Tibial nerve (tissue), 4 donors: ENCODE results near the gene IRX1. TPM values are rescaled to one million over a fixed set of nuclear protein-coding genes. Genes with fewer than 3 reads are reported as not detected.
A peak's percentile ranks its signal among the peaks of the same experiment; 100 is the strongest.

ENCODE experiments used
- DNase-seq, 2 donors: peaks; one replicate each; pipeline ENCODE4 v3.0.0-alpha.2; 2019; ENCODE audit warnings: low spot score in 2 of 2
- H3K27ac ChIP-seq, 4 donors: fragments of 200-600 bp; sonication (generic) in 3 of 4; one replicate each; pipeline ENCODE4 v1.5.1; 2017 to 2019; ENCODE audit warnings: mild to moderate bottlenecking in 1 of 4
- H3K27me3 ChIP-seq, 2 donors: fragments of 200-600 bp; sonication (generic) in 1 of 2; one replicate each; pipeline versions ENCODE4 v1.5.1 to v1.6.0; 2017 to 2019
- H3K36me3 ChIP-seq, 3 donors: fragments of 200-600 bp; sonication (generic); one replicate each; pipeline ENCODE4 v1.5.1; 2018 to 2019
- H3K4me1 ChIP-seq, 4 donors: fragments of 200-600 bp; sonication (generic) in 3 of 4; one replicate each; pipeline ENCODE4 v1.5.1; 2017 to 2019
- H3K4me3 ChIP-seq, 4 donors: fragments of 200-600 bp; sonication (generic) in 3 of 4; one replicate each; pipeline ENCODE4 v1.5.1; 2017 to 2019; ENCODE audit warnings: mild to moderate bottlenecking in 1 of 4, moderate library complexity in 1 of 4
- H3K9me3 ChIP-seq, 4 donors: fragments of 200-600 bp; sonication (generic) in 3 of 4; one replicate each; pipeline ENCODE4 v1.5.1; 2017 to 2019
- CTCF ChIP-seq, 5 experiments: fragments of 200-600 bp in 3 of 5; fragments of 450-650 bp in 2 of 5; sonication (generic) in 3 of 5; IDR thresholded peaks; one replicate each; pipeline ENCODE4 v1.5.1; 2016 to 2019; ENCODE audit warnings: antibody characterized with exemption in 5 of 5, mild to moderate bottlenecking in 3 of 5, moderate library complexity in 2 of 5
- EP300 ChIP-seq, 2 donors: sonication (generic); formaldehyde crosslinking; IDR thresholded peaks; one replicate each; pipeline ENCODE4 v1.6.1; 2017; ENCODE audit warnings: antibody characterized with exemption in 2 of 2, mild to moderate bottlenecking in 1 of 2
- POLR2A ChIP-seq, 2 donors: fragments of 450-650 bp; IDR thresholded peaks; one replicate each; pipeline ENCODE4 v1.6.1; 2017; ENCODE audit warnings: antibody characterized with exemption in 2 of 2, mild to moderate bottlenecking in 2 of 2, moderate library complexity in 2 of 2
- WGBS, 2 donors: methylation state at CpG; one replicate each; pipeline ENCODE4 v1.1.5; 2018; 5-methylcytosine and 5-hydroxymethylcytosine counted together
- total RNA-seq, 4 donors: library from RNA; depleted of rRNA; stranded (reverse); fragments of >200 nt; gene quantifications; one replicate each; pipeline ENCODE4 v1.1.0, GENCODE V29; 2016

Gene IRX1
- total RNA-seq, 4 donors from 2014 or later: 0.30 to 3.1 (median 2.1) TPM

GRCh38 chr5:3601911-3602782 lies 6.5 kb downstream of the IRX1 start:
- H3K27me3 ChIP-seq: peaks cover 0 to 100% of the 10 kb centered on the region in 2 donors
- WGBS, 2 donors: 15 to 26% methylated on average over 38 to 73 of the region's 73 CpGs
- H3K36me3 ChIP-seq: no peaks in the 10 kb centered on the region
- peak overlapping the region in 2 of 4 donors; percentile 9 to 15 for H3K4me3 ChIP-seq
- no peak overlapping the region for H3K27ac ChIP-seq
- no peaks in the 10 kb centered on the region for H3K9me3 ChIP-seq
- peaks cover 0 to 56% (median 9%) of the 10 kb centered on the region in 4 donors for H3K4me1 ChIP-seq
- no peak for TF ChIP-seq EP300 (IDR thresholded peaks at IDR 0.05)
- TF ChIP-seq CTCF (IDR thresholded peaks at IDR 0.05): no peak
- no peak for TF ChIP-seq POLR2A (IDR thresholded peaks at IDR 0.05)
- DNase-seq: no peak

- peaks cover 0 to 52% (median 9%) of the 10 kb centered on the region in 4 donors for H3K4me1 ChIP-seq
- 6 to 7% methylated on average over 27 to 35 of the region's 45 CpGs for WGBS, 2 donors
- no peak for TF ChIP-seq EP300 (IDR thresholded peaks at IDR 0.05)
- TF ChIP-seq CTCF (IDR thresholded peaks at IDR 0.05): peak; percentile 13 to 56 (median 27)
- H3K27me3 ChIP-seq: peaks cover 0 to 98% of the 10 kb centered on the region in 2 donors
- H3K4me3 ChIP-seq: peak overlapping the region in 1 of 4 donors; percentile 9
- H3K27ac ChIP-seq: no peak overlapping the region
- DNase-seq: no peak
- H3K9me3 ChIP-seq: no peaks in the 10 kb centered on the region
- H3K36me3 ChIP-seq: no peaks in the 10 kb centered on the region
Observed at GRCh38 chr5:3602785-3603502, 7.3 kb downstream of the IRX1 start.

GRCh38 chr5:3604501-3604900 lies 8.9 kb downstream of the IRX1 start:
- Histone ChIP-seq H3K4me3 (no peak overlapping the region), H3K27ac (no peak overlapping the region), H3K36me3 (no peaks in the 10 kb centered on the region), H3K27me3 (peaks cover 0 to 91% of the 10 kb centered on the region in 2 donors), H3K9me3 (no peaks in the 10 kb centered on the region), H3K4me1 (peaks cover 0 to 50% (median 9%) of the 10 kb centered on the region in 4 donors)
- no peak for TF ChIP-seq CTCF (IDR thresholded peaks at IDR 0.05)
- TF ChIP-seq POLR2A (IDR thresholded peaks at IDR 0.05): no peak
- TF ChIP-seq EP300 (IDR thresholded peaks at IDR 0.05): no peak
- DNase-seq: no peak
- 75 to 79% methylated on average over 9 of the region's 9 CpGs for whole genome bisulfite sequencing, 2 donors

- Histone ChIP-seq H3K4me1 (peaks cover 0 to 41% (median 8%) of the 10 kb centered on the region in 4 donors), H3K4me3 (no peak overlapping the region), H3K27me3 (peaks cover 0 to 81% of the 10 kb centered on the region in 2 donors), H3K27ac (no peak overlapping the region), H3K36me3 (no peaks in the 10 kb centered on the region), H3K9me3 (no peaks in the 10 kb centered on the region)
- no peak for DNase-seq
- TF ChIP-seq POLR2A (IDR thresholded peaks at IDR 0.05) (no peak), CTCF (IDR thresholded peaks at IDR 0.05) (no peak), EP300 (IDR thresholded peaks at IDR 0.05) (no peak)
- 37 to 39% methylated on average over 30 to 31 of the region's 32 CpGs for WGBS, 2 donors
Observed at GRCh38 chr5:3605298-3606010, 9.8 kb downstream of the IRX1 start.
